ENCODE measurements around the gene UBTD1. TPM values are rescaled to one million over a fixed set of nuclear protein-coding genes. Genes with fewer than 3 reads are reported as not detected.

Gene UBTD1
- total and polyA plus RNA-seq, 12 donors = 1.4 to 24.2 (median 13.4) TPM

- peak overlapping the region in 2 of 5 donors; percentile 1 to 42 for H3K27ac ChIP-seq
- WGBS, 4 donors = 65 to 74% (median 69%) methylated on average over 6 of the region's 6 CpGs
- intact Hi-C loops (cut with DNase I) = loop anchor here in 1 of 2 donors (5.0 kb wide), 1 partner anchor 37 kb away; no protein-coding TSS in a partner anchor
- no peak for TF ChIP-seq POLR2A (IDR thresholded peaks at IDR 0.05)
- TF ChIP-seq CTCF (IDR thresholded peaks at IDR 0.05) = no peak
- H3K4me3 ChIP-seq = no peak overlapping the region
- H3K27me3 ChIP-seq = no peaks in the 10 kb centered on the region
- H3K9me3 ChIP-seq (replicated peaks in 1 of 3) = no peaks in the 10 kb centered on the region
- no peaks in the 10 kb centered on the region for H3K36me3 ChIP-seq (replicated peaks in 1 of 2)
- peaks cover 12 to 22% of the 10 kb centered on the region in 2 donors for H3K4me1 ChIP-seq (replicated peaks in 1 of 2)
- peak in 1 of 7 donors; percentile 29 for DNase-seq
Observed at GRCh38 chr10:97539523-97540200, 40.9 kb downstream of the UBTD1 start.

GRCh38 chr10:97540669-97541500 lies 42.2 kb downstream of the UBTD1 start:
- Histone ChIP-seq H3K4me1 (replicated peaks in 1 of 2) (peaks cover 12 to 22% of the 10 kb centered on the region in 2 donors), H3K36me3 (replicated peaks in 1 of 2) (no peaks in the 10 kb centered on the region), H3K27me3 (no peaks in the 10 kb centered on the region), H3K27ac (peak overlapping the region in 1 of 5 donors; percentile 42), H3K9me3 (replicated peaks in 1 of 3) (no peaks in the 10 kb centered on the region), H3K4me3 (no peak overlapping the region)
- 84 to 87% (median 86%) methylated on average over 8 to 14 of the region's 14 CpGs for WGBS, 4 donors
- TF ChIP-seq CTCF (IDR thresholded peaks at IDR 0.05) (no peak), POLR2A (IDR thresholded peaks at IDR 0.05) (no peak)
- intact Hi-C loops (cut with DNase I) = loop anchor here in 1 of 2 donors (5.0 kb wide), 1 partner anchor 39 kb away; no protein-coding TSS in a partner anchor
- DNase-seq = no peak

- H3K4me1 ChIP-seq (replicated peaks in 1 of 2) = peaks cover 12 to 22% of the 10 kb centered on the region in 2 donors
- peak; percentile 82 to 94 (median 88) for DNase-seq
- intact Hi-C loops (cut with DNase I) = loop anchor here in 1 of 2 donors (5.0 kb wide), 1 partner anchor 40 kb away; no protein-coding TSS in a partner anchor
- no peak overlapping the region for H3K4me3 ChIP-seq
- H3K27me3 ChIP-seq = no peaks in the 10 kb centered on the region
- H3K9me3 ChIP-seq (replicated peaks in 1 of 3) = no peaks in the 10 kb centered on the region
- peak overlapping the region; percentile 43 to 93 (median 84) for H3K27ac ChIP-seq
- TF ChIP-seq POLR2A (IDR thresholded peaks at IDR 0.05) (peak in 1 of 2 donors; percentile 35), CTCF (IDR thresholded peaks at IDR 0.05) (no peak)
- no peaks in the 10 kb centered on the region for H3K36me3 ChIP-seq (replicated peaks in 1 of 2)
- WGBS, 4 donors = 23 to 52% (median 47%) methylated on average over 4 to 9 of the region's 9 CpGs
Observed at GRCh38 chr10:97542169-97543024, 43.7 kb downstream of the UBTD1 start.
